Osteocyte (in vitro differentiated cells): ENCODE data around the gene HNF4A. TPM values are rescaled to one million over a fixed set of nuclear protein-coding genes. Genes with fewer than 3 reads are reported as not detected.

Experiments
- DNase-seq: peaks from one replicate; pipeline ENCODE4 v3.0.0; 2021; ENCODE audit warnings: mixed read lengths; ENCODE audit not compliant: unreplicated experiment; ENCODE audit errors: extremely low spot score
- H3K27ac Mint-ChIP-seq: one replicate; pipeline ENCODE4 v1.8.0; 2021; ENCODE audit warnings: mild to moderate bottlenecking, mixed read lengths; ENCODE audit not compliant: unreplicated experiment
- H3K27me3 Mint-ChIP-seq: one replicate; pipeline ENCODE4 v1.8.0; 2021; ENCODE audit warnings: mixed read lengths; ENCODE audit not compliant: unreplicated experiment
- H3K36me3 Mint-ChIP-seq: one replicate; pipeline ENCODE4 v1.8.0; 2021; ENCODE audit warnings: mixed read lengths; ENCODE audit not compliant: unreplicated experiment
- H3K4me1 Mint-ChIP-seq: one replicate; pipeline ENCODE4 v1.8.0; 2021; ENCODE audit warnings: mixed read lengths; ENCODE audit not compliant: unreplicated experiment
- H3K4me3 Mint-ChIP-seq: one replicate; pipeline ENCODE4 v1.8.0; 2021; ENCODE audit warnings: mild to moderate bottlenecking, moderate library complexity, mixed read lengths; ENCODE audit not compliant: unreplicated experiment
- H3K9me3 Mint-ChIP-seq: one replicate; pipeline ENCODE4 v1.8.0; 2021; ENCODE audit warnings: mixed read lengths; ENCODE audit not compliant: unreplicated experiment
- CTCF ChIP-seq: fragments of 200-600 bp; sonication (generic); IDR thresholded peaks from 2 replicates; pipeline ENCODE4 v1.5.0; 2021; ENCODE audit warnings: antibody characterized with exemption, mild to moderate bottlenecking, moderate library complexity
- total RNA-seq: library from RNA; stranded (reverse); gene quantifications from 2 replicates; pipeline ENCODE4 v1.2.1, GENCODE V29; 2021

HNF4A gene
- total RNA-seq, 1 donor from 2014 or later, result not detected

DNA sequence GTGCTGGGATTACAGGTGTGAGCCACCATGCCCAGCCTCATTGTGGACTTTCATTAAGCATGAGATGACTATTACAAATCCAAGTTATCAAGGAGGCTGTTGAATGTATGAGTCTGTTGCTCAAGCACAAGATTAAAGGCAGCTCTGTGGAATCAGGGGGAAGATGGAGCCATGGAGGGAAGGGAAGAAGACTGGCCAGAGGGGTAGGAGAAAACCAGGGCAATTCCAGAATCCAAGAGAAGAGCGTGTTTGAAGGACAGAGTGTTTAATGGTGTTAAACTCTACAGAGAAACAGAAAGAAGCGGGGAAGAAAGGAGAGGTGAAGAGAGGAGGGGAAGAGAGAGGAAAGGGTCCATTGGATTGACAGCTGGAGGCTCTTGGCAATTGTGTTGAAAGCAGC, 70.4 kb downstream of the HNF4A start:
- no peak for TF ChIP-seq CTCF
- Mint-ChIP-seq H3K9me3 (no peaks in the 10 kb centered on the region), H3K27ac (no peak overlapping the region), H3K27me3 (peaks cover 9% of the 10 kb centered on the region), H3K36me3 (no peaks in the 10 kb centered on the region), H3K4me1 (no peaks in the 10 kb centered on the region), H3K4me3 (no peak overlapping the region)
- DNase-seq, result no peak

GRCh38 chr20:44426879-44427790, 71.6 kb downstream of the HNF4A start:
- Mint-ChIP-seq H3K27ac (no peak overlapping the region), H3K4me1 (no peaks in the 10 kb centered on the region), H3K4me3 (no peak overlapping the region), H3K27me3 (peaks cover 3% of the 10 kb centered on the region), H3K36me3 (no peaks in the 10 kb centered on the region), H3K9me3 (no peaks in the 10 kb centered on the region)
- TF ChIP-seq CTCF, result no peak
- no peak for DNase-seq

GRCh38 chr20:44427804-44428173, 72.3 kb downstream of the HNF4A start:
- no peak overlapping the region for H3K27ac Mint-ChIP-seq
- peaks cover 7% of the 10 kb centered on the region for H3K27me3 Mint-ChIP-seq
- no peak for TF ChIP-seq CTCF
- no peaks in the 10 kb centered on the region for H3K36me3 Mint-ChIP-seq
- no peak for DNase-seq
- H3K4me3 Mint-ChIP-seq, result no peak overlapping the region
- H3K9me3 Mint-ChIP-seq, result no peaks in the 10 kb centered on the region
- no peaks in the 10 kb centered on the region for H3K4me1 Mint-ChIP-seq

- Mint-ChIP-seq H3K36me3 (no peaks in the 10 kb centered on the region), H3K4me3 (no peak overlapping the region), H3K4me1 (no peaks in the 10 kb centered on the region), H3K27me3 (peaks cover 10% of the 10 kb centered on the region), H3K27ac (no peak overlapping the region), H3K9me3 (no peaks in the 10 kb centered on the region)
- no peak for DNase-seq
- TF ChIP-seq CTCF, result no peak
Measured at GRCh38 chr20:44428174-44429016, 72.9 kb downstream of the HNF4A start.

GRCh38 chr20:44429017-44429339, 73.5 kb downstream of the HNF4A start:
- H3K4me3 Mint-ChIP-seq, result no peak overlapping the region
- H3K27me3 Mint-ChIP-seq, result peaks cover 10% of the 10 kb centered on the region
- DNase-seq, result no peak
- no peaks in the 10 kb centered on the region for H3K36me3 Mint-ChIP-seq
- H3K9me3 Mint-ChIP-seq, result no peaks in the 10 kb centered on the region
- no peaks in the 10 kb centered on the region for H3K4me1 Mint-ChIP-seq
- H3K27ac Mint-ChIP-seq, result no peak overlapping the region
- TF ChIP-seq CTCF, result no peak
